Measurements from ENCODE around the gene HPSE2.

- no peak for TF ChIP-seq CTCF (IDR thresholded peaks at IDR 0.05)
- no peak for TF ChIP-seq EP300 (IDR thresholded peaks at IDR 0.05)
- no peak for TF ChIP-seq POLR2AphosphoS5 (IDR thresholded peaks at IDR 0.05)
- TF ChIP-seq POLR2A (IDR thresholded peaks at IDR 0.05) = no peak
Measured at GRCh38 chr10:98920807-98921206, 314.8 kb downstream of the HPSE2 start.

Measured in sigmoid colon (tissue), 4 donors.